Activated CD4-positive, alpha-beta T cell treated with anti-CD3 and anti-CD28 coated beads for 36 hours (primary cell): ENCODE measurements around the gene EXD1. TPM values are rescaled to one million over a fixed set of nuclear protein-coding genes. Genes with fewer than 3 reads are reported as not detected.
"Not testable (repeated sequence)": the region's sequence is repeated elsewhere in the genome, so short reads cannot be mapped to it uniquely, and the experiment has no call there.

ENCODE experiments used
- ATAC-seq: fragments of 200-7000 bp; cut with Tn5 transposase; one replicate; pipeline ENCODE4 v1.10.0; 2021; ENCODE audit warnings: mild to moderate bottlenecking, moderate library complexity
- CTCF ChIA-PET: fragments of 350-600 bp; sonication (Branson Sonifier 250); formaldehyde crosslinking; loops from one replicate; lab custom pipeline; 2021; ENCODE audit warnings: antibody characterized with exemption; lab: Charles Lee
- POLR2A ChIA-PET: fragments of 350-600 bp; sonication (Branson Sonifier 250); formaldehyde crosslinking; loops from one replicate; lab custom pipeline; 2021; ENCODE audit warnings: antibody characterized with exemption, inconsistent platforms; lab: Charles Lee
- DNase-seq: peaks from one replicate; pipeline ENCODE4 v3.0.0-alpha.2; 2020
- H3K27ac Mint-ChIP-seq: one replicate; pipeline ENCODE4 v1.8.0; 2021; ENCODE audit warnings: mixed read lengths
- H3K27me3 Mint-ChIP-seq: one replicate; pipeline ENCODE4 v1.8.0; 2021; ENCODE audit warnings: mixed read lengths
- H3K36me3 Mint-ChIP-seq: one replicate; pipeline ENCODE4 v1.8.0; 2021; ENCODE audit warnings: low read depth, mixed read lengths
- H3K4me1 Mint-ChIP-seq: one replicate; pipeline ENCODE4 v1.8.0; 2021; ENCODE audit warnings: mixed read lengths
- H3K4me3 Mint-ChIP-seq: one replicate; pipeline ENCODE4 v1.8.0; 2021; ENCODE audit warnings: mild to moderate bottlenecking, moderate library complexity, mixed read lengths
- H3K9me3 Mint-ChIP-seq: one replicate; pipeline ENCODE4 v1.8.0; 2021; ENCODE audit warnings: low read depth, mixed read lengths
- intact Hi-C, 2 experiments: fragments of 100-400 bp; cut with DNase I in 1 of 2; cut with micrococcal nuclease in 1 of 2; formaldehyde crosslinking; loops; one replicate each; pipeline versions ENCODE4 v1.14.2 to v1.15.1; 2022 to 2024; cut with DNase I, micrococcal nuclease
- total RNA-seq, 2 experiments: library from RNA; stranded (reverse); gene quantifications; one replicate each; pipeline ENCODE4 v1.2.3, GENCODE V29; 2021

The EXD1 gene
- total RNA-seq, 2 experiments from 2014 or later = not detected

GRCh38 chr15:41258750-41259471 lies 28.4 kb upstream of the EXD1 start:
- ATAC-seq = no peak
- Mint-ChIP-seq H3K27ac (no peak overlapping the region), H3K4me1 (no peaks in the 10 kb centered on the region), H3K4me3 (no peak overlapping the region), H3K9me3 (no peaks in the 10 kb centered on the region), H3K27me3 (no peaks in the 10 kb centered on the region), H3K36me3 (peaks cover 7% of the 10 kb centered on the region)
- ChIA-PET POLR2A (no interaction called here), CTCF (interaction anchor here (0.6 to 1.2 kb wide), 4 partner anchors 39 to 240 kb away, joined by 3 read pairs; no protein-coding TSS in a partner anchor)
- no peak for DNase-seq
- intact Hi-C loops = loop anchor here in 1 of 2 experiments (5.0 kb wide), 1 partner anchor 57 kb away; no protein-coding TSS in a partner anchor

GRCh38 chr15:41256577-41257038 lies 26.1 kb upstream of the EXD1 start:
- DNase-seq (no peak), ATAC-seq (no peak)
- Mint-ChIP-seq H3K9me3 (no peaks in the 10 kb centered on the region), H3K27ac (no peak overlapping the region), H3K36me3 (peaks cover 3% of the 10 kb centered on the region), H3K4me3 (no peak overlapping the region), H3K4me1 (no peaks in the 10 kb centered on the region), H3K27me3 (no peaks in the 10 kb centered on the region)
- CTCF ChIA-PET = no interaction called here
- intact Hi-C loops = loop anchor here in 1 of 2 experiments (5.0 kb wide), 1 partner anchor 54 kb away; no protein-coding TSS in a partner anchor
- POLR2A ChIA-PET = no interaction called here

GRCh38 chr15:41256103-41256502 lies 25.5 kb upstream of the EXD1 start:
- H3K9me3 Mint-ChIP-seq = no peaks in the 10 kb centered on the region
- intact Hi-C loops = loop anchor here in 1 of 2 experiments (5.0 kb wide), 1 partner anchor 54 kb away; no protein-coding TSS in a partner anchor
- H3K4me1 Mint-ChIP-seq = no peaks in the 10 kb centered on the region
- no peak overlapping the region for H3K27ac Mint-ChIP-seq
- no peak for DNase-seq
- no peaks in the 10 kb centered on the region for H3K27me3 Mint-ChIP-seq
- peaks cover 3% of the 10 kb centered on the region for H3K36me3 Mint-ChIP-seq
- ATAC-seq = no peak
- ChIA-PET POLR2A (no interaction called here), CTCF (no interaction called here)
- H3K4me3 Mint-ChIP-seq = no peak overlapping the region

- ChIA-PET CTCF (interaction anchor here (0.5 to 1.2 kb wide), 3 partner anchors 11 to 108 kb away, joined by 3 to 4 read pairs (median 3); no protein-coding TSS in a partner anchor), POLR2A (no interaction called here)
- intact Hi-C loops = no loop called here
- ATAC-seq (no peak), DNase-seq (no peak)
- Mint-ChIP-seq H3K27ac (no peak overlapping the region), H3K27me3 (no peaks in the 10 kb centered on the region), H3K9me3 (no peaks in the 10 kb centered on the region), H3K36me3 (peaks cover 3% of the 10 kb centered on the region), H3K4me3 (no peak overlapping the region), H3K4me1 (no peaks in the 10 kb centered on the region)
Measured at GRCh38 chr15:41254560-41254959, 24.0 kb upstream of the EXD1 start.

GRCh38 chr15:41251411-41251810 lies 20.9 kb upstream of the EXD1 start:
- CTCF ChIA-PET = interaction anchor here (0.7 kb wide), 1 partner anchor 334 kb away, joined by 4 read pairs; no protein-coding TSS in a partner anchor
- Mint-ChIP-seq H3K27ac (no peak overlapping the region), H3K4me3 (no peak overlapping the region), H3K27me3 (no peaks in the 10 kb centered on the region), H3K36me3 (peaks cover 3% of the 10 kb centered on the region), H3K4me1 (no peaks in the 10 kb centered on the region), H3K9me3 (no peaks in the 10 kb centered on the region)
- DNase-seq = no peak
- POLR2A ChIA-PET = no interaction called here
- no peak for ATAC-seq
- intact Hi-C loops = no loop called here

GRCh38 chr15:41250745-41251144 lies 20.2 kb upstream of the EXD1 start:
- CTCF ChIA-PET = interaction anchor here (0.6 kb wide), 1 partner anchor 31 kb away, joined by 3 read pairs; no protein-coding TSS in a partner anchor
- H3K4me3 Mint-ChIP-seq, intact Hi-C loops, ATAC-seq, H3K9me3 Mint-ChIP-seq, H3K27me3 Mint-ChIP-seq, H3K36me3 Mint-ChIP-seq, H3K27ac Mint-ChIP-seq, DNase-seq, H3K4me1 Mint-ChIP-seq: not testable (repeated sequence)
- POLR2A ChIA-PET = interaction anchor here (0.6 kb wide), 1 partner anchor 349 kb away, joined by 4 read pairs; no protein-coding TSS in a partner anchor

GRCh38 chr15:41241221-41241964 lies 10.8 kb upstream of the EXD1 start:
- H3K27me3 Mint-ChIP-seq = no peaks in the 10 kb centered on the region
- H3K4me3 Mint-ChIP-seq = no peak overlapping the region
- POLR2A ChIA-PET = interaction anchor here (0.5 kb wide), 1 partner anchor 152 kb away, joined by 4 read pairs; no protein-coding TSS in a partner anchor
- H3K36me3 Mint-ChIP-seq = peaks cover 5% of the 10 kb centered on the region
- H3K4me1 Mint-ChIP-seq = no peaks in the 10 kb centered on the region
- CTCF ChIA-PET = interaction anchor here (1.0 kb wide), 1 partner anchor 10 kb away, joined by 4 read pairs; the partner anchor contains the start of gene CHP1
- intact Hi-C loops = no loop called here
- H3K27ac Mint-ChIP-seq = no peak overlapping the region
- ATAC-seq (no peak), DNase-seq (no peak)
- H3K9me3 Mint-ChIP-seq = no peaks in the 10 kb centered on the region

- DNase-seq (no peak), ATAC-seq (no peak)
- H3K27ac Mint-ChIP-seq = no peak overlapping the region
- intact Hi-C loops = no loop called here
- ChIA-PET POLR2A (no interaction called here), CTCF (no interaction called here)
- H3K27me3 Mint-ChIP-seq = no peaks in the 10 kb centered on the region
- no peaks in the 10 kb centered on the region for H3K36me3 Mint-ChIP-seq
- peaks cover 8% of the 10 kb centered on the region for H3K4me1 Mint-ChIP-seq
- no peaks in the 10 kb centered on the region for H3K9me3 Mint-ChIP-seq
- no peak overlapping the region for H3K4me3 Mint-ChIP-seq
Measured at GRCh38 chr15:41238100-41238499, 7.5 kb upstream of the EXD1 start.

- H3K4me1 Mint-ChIP-seq = peaks cover 23% of the 10 kb centered on the region
- ATAC-seq (no peak), DNase-seq (no peak)
- H3K9me3 Mint-ChIP-seq = no peaks in the 10 kb centered on the region
- no peaks in the 10 kb centered on the region for H3K36me3 Mint-ChIP-seq
- ChIA-PET CTCF (no interaction called here), POLR2A (no interaction called here)
- no peak overlapping the region for H3K27ac Mint-ChIP-seq
- intact Hi-C loops = no loop called here
- no peaks in the 10 kb centered on the region for H3K27me3 Mint-ChIP-seq
- no peak overlapping the region for H3K4me3 Mint-ChIP-seq
Measured at GRCh38 chr15:41235929-41236328, 5.4 kb upstream of the EXD1 start.

- POLR2A ChIA-PET = not testable (repeated sequence)
Measured at GRCh38 chr15:41235228-41235627, 4.7 kb upstream of the EXD1 start.

GRCh38 chr15:41233367-41233771 lies 2.8 kb upstream of the EXD1 start:
- no peaks in the 10 kb centered on the region for H3K9me3 Mint-ChIP-seq
- ChIA-PET POLR2A (interaction anchor here (0.6 kb wide), 1 partner anchor 100 kb away, joined by 5 read pairs; no protein-coding TSS in a partner anchor), CTCF (no interaction called here)
- no peaks in the 10 kb centered on the region for H3K27me3 Mint-ChIP-seq
- H3K36me3 Mint-ChIP-seq = no peaks in the 10 kb centered on the region
- H3K4me3 Mint-ChIP-seq = no peak overlapping the region
- H3K4me1 Mint-ChIP-seq = peaks cover 29% of the 10 kb centered on the region
- DNase-seq = peak; percentile 25
- ATAC-seq = no peak
- no peak overlapping the region for H3K27ac Mint-ChIP-seq
- intact Hi-C loops = loop anchor here (5.0 kb wide), 4 partner anchors 281 to 1344 kb away; partner anchors contain the start of genes CHAC1 (in 1 of the 2), EHD4 (in 1 of the 2), INAFM2 (in 1 of the 2) and STARD9 (in 1 of the 2)

More at GRCh38 chr15:41235228-41235627, 4.7 kb upstream of the EXD1 start:
- H3K27me3 Mint-ChIP-seq, H3K27ac Mint-ChIP-seq, ATAC-seq, CTCF ChIA-PET, DNase-seq, H3K36me3 Mint-ChIP-seq, H3K4me3 Mint-ChIP-seq, intact Hi-C loops, H3K9me3 Mint-ChIP-seq: not testable (repeated sequence)
- peaks cover 28% of the 10 kb centered on the region for H3K4me1 Mint-ChIP-seq
